ENCODE data around the gene C2CD3.

C2CD3 gene

DNA sequence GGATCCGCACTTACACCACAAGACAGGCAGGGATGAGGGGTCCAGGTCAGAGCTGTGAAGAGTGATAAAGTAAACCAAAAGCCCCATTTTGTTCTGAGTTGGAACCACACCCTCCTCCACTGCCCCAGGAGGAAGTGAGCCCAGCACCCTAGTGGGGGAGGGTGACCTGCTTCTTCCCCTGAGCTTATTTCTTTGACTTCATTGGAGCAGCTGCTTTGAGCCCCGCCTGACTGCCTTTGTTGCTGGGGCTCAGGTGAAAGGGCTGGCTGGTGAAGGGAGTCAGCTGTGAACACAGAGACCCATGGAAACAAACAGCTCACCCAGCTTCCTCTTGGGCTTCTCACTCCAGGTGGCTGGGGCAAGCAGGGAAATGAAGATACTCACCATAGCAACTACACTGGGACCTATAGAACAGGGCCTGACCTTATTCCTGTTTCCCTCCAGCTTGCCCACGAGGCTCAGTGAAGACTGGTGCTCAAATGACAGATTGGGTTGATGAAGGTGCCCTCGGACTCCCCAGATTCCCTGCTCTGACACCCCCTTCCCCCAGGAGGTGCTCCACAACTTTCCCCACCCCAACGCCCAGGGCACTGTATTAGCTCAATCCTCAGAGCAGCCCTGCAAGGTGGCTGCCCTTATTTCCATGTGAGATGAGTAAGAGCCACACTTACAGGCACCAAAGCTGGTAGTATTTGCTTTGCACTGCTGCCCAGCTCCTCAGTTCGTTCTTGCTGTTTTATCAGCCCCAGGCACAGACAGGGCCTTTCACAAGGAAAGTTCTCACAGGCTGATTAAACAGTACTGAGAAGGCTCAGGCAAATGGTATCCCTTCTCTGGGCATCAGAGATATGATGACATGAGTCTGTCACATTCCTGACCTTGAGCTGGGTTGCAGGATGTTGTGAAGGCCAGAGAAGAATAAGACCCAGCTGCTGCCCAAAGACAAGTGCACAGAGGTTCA, 190.5 kb downstream of the C2CD3 start:
- peak; percentile 61 for DNase-seq

DNA sequence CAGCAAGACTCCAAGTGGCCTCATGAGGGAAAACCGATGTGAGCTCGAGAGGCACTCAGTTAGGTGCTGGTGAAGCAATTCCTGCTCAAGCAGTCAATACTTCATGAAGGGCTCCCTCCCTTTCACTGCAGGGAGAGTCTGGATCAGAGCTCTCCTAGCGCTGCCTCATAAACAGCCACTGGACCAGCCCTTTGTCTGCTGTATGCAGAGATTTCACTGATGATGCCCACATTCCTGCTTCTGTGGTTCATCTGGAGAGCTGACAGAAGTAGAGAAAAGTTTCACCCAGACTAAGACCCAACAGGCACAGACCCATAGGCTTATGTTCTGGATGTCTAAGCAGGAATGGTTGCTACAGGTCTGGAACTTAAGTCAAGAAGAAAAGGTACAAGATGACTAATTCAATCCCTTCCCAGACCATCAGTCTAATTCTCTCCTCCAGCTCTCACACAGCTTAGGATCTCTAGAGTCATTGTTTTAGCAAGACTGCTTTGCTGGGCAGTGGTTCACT, 192.2 kb downstream of the C2CD3 start:
- no peak for DNase-seq

DNA sequence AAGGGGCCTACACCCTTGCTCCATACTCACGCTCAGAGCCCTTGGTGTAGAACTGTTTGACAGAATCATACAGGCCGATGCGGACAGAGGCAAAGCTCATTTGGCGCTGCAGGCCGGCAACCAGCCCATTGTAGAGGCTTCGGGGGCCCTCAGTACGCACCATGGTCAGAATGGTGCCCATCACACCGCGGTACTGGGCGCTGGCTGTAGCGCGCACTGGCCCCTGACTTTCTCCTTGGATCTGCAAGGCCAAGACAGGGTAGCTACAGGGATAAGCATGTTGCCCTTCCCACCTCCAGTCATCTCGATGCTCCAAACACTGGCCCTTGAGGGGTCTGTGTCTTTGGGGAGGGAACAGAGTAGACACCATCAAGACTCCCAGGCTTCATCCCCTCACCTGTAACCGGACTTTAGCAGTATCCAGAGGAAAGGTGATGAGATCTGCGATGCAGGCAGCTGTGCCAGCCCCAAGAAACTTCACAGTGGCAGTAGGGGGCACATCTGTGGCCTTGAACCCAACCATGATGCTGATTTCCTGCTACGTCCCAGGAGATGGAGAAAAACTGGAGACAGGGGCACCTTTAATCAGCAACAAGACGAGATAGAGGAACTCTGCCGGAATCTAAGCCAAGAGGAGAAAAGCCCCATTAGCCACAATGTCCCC, 192.8 kb downstream of the C2CD3 start:
- DNase-seq = no peak

DNA sequence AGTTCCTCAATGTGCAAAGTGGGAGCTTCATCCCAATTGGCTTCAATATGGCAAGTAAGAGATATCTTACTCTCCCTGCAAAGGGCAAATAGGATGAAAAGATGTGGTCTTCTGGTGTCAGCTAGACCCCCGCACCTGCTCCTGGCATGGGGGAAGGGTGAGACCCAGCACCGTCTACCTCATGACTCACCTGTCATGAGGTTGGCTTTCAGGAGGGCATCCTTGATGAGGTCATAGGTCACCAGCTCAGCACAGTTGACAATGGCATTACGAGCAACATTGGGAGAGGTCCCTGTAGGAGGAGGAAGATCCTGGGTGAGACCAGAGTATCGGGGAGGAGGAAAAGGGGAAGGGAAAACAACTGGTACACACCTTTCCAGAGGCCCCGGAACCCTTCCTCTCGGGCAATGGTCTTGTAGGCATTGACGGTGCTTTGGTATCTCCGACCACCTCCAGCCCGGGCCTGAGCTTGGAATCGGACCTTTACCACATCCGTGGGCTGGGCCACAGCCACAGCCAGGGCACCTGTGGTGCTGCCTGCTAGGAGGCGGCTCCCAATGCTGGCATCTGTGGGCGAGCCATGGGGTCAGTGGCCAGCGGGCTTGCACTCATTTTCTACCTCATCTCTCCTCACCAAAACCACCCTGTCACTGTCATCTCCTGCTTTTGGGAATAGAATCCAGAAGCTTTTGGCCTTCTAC, 194.2 kb downstream of the C2CD3 start:
- no peak for DNase-seq

DNA sequence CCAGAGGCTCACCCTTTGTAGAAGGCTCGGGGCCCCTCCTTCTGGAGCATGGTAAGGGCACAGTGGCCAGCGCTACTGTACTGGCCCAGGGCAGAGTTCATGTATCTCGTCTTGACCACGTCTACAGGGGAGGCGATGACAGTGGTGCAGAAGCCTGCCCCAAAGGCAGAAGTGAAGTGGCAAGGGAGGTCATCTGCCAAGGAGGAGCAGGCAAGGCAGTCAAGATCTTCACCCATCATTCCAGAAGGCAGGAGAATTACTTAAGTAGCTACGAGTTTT, 195.4 kb downstream of the C2CD3 start:
- DNase-seq = no peak

DNA sequence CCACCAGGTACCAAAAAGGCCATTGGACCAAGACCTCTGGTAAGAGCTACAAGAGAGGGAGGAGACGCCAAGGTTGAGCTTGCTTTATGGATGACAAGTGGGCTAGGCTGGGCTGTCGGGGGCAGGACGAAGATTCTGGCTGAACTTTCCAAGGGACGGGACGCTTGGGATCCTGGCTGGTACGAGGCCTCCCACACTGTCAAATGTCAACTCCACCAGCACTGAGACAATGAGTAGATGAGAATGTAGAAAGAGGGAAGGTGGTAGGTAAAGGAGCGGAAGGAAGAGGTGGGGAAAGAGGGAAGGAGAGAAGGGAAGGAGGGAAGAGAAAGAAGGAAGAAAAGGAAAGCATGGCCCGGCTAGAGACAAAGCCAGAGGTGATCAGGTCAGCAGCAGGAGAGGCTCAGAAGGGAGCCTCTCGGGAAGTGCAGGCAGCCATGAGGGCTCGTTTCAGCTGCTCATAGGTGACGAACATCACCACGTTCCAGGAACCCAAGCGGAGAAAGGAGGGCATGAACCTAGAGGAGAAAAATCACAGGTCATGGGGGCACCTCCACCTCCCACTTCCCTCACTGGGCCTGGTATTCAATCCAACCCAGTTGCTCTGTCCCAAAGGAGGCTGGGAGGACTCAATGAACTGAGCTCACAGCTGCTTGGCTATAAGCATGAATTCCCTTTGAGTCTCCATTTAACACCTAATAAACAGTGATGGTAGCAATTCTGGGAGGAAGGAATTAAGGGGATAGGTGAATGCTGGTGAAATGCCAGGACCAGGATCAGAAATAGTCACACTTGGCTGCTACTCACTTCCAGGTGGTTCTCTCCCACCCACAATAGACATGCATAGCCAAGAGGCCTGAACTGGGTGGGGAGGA, 196.0 kb downstream of the C2CD3 start:
- DNase-seq = no peak

DNA sequence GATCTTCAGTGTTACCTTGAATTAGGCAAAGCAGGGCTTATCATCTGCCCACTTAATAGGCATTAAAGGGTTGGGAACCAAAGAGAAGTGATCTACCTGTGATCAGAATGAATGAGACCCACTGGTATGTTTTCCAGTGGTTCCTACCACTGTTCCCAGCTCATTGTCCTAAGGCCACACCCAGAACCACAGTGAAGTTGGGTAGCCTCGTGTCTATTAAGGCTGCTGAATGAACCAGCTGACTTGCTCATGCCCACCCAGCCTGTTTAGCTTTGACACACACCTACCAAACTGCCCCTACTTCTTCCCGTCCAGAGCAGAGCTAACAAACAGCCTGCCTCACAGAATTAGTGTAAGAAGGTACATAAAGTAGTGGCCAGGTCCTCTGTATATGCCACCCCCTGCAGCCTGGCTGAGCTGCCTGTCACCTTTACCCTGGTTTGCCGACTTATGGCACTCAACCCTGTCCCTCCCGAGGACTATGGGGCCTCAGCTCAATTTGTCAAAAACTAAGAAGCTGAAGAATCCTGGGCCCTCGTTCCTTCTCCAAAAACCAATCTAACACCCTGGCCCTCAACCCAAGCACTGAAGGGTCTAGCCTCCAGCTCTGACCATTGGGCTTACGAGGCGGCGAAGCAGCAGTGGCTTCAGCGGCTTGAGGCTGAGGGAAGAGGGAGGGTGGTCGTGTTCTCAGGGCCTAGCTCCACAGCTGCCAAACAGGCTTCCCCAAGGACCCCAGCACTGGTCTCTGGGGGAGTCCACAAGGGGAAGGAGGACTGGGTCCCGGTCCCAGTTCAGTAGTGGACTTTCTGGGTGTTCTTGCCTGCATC, 198.0 kb downstream of the C2CD3 start:
- no peak for DNase-seq

DNA sequence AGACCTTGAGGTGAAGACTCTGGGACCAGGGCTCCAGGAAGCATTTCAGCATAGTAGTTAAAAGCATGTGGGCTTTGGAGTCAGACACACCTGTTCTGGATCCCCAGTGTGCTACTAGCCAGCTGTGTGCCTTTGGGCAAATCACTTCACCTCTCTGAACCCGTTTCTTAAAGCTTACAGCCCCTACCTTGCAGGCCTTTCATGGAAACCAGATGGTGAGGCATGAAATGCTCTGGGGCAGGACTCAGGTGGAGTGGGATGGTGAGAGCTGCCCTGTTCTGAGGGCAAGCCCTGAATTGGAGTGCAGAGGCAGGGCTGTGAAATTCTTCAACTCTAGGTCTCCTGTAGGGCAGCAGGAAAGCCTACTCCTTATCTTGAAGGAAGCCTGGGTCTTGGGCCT, 198.6 kb downstream of the C2CD3 start:
- no peak for DNase-seq

DNA sequence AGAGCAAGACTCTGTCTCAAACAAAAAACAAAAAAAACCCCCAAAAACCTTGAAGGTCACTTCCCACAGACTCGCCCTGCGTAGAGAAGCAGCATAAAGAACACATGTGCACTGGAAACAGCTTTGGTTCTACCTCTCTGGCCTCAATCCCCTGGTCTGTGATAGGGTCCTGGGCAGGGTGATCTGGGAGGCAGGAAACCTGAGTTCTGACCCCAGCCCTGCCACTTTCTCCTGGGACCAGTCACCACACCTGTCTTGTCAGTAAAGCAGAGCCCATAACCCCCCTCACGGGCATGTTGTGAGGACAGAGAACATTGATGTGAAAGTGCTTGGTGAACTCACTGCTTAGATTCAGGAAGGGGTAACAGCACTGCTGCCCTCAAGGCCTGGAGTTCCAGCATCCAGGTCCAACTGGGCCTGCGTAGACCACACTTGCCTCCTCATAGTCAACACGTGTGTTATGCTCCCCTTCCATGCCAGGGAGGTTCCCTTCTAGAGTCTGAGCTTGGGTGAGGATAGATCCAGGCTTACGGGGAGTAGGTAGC, 199.6 kb downstream of the C2CD3 start:
- DNase-seq = no peak

DNA sequence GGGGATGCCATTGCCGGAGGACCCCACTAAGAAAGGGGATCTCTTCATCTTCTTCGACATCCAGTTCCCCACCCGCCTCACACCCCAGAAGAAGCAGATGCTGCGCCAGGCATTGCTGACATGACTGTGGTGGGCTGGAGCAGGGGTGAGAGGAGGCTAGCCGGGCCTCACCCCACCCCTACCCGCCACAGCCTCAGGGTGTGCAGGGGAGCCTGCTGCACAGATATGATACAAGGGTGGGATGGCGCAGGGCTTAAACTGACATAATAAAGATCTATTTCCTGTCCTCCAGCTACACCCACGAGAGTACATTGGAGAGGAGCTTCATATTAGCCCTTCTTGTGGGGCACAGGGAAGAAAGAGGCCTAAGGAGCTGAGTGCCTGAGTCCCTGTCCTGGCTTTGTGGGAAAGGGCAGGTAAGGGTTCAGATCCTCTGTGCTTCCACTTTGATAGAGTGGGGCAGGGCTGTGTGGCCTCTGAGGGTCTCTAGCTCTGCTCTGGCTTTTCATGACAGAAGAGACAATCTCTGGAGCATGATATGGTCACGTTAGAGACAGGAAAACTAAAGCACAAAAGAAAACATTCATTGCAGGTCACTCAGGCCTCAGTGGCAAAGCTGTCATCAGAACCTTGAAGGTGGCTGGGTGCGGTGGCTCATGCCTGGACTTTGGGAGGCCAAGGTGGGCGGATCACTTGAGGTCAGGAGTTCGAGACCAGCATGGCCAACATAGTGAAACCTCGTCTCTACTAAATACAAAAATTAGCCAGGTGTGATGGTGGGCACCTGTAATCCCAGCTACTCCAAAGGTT, 200.6 kb downstream of the C2CD3 start:
- DNase-seq = no peak

DNA sequence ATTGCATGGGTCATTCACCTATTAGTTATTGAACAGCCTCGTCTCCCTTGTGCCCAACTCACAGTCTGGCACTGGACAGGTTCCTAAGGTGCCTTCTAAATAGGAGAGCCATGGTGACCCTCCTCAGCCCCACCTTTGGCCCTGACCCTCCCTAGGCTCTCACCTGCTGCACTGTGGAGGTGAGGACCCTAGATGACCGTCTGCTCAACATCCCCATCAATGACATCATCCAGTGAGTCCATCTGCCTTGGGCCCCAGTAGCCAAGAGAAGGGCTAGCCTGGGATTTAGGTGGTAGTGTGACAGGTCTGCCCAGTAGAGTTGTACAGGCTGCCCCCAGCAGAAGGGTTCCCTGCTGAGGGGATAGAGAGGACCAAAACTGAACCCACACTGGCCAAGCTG, 201.7 kb downstream of the C2CD3 start:
- DNase-seq = no peak

DNA sequence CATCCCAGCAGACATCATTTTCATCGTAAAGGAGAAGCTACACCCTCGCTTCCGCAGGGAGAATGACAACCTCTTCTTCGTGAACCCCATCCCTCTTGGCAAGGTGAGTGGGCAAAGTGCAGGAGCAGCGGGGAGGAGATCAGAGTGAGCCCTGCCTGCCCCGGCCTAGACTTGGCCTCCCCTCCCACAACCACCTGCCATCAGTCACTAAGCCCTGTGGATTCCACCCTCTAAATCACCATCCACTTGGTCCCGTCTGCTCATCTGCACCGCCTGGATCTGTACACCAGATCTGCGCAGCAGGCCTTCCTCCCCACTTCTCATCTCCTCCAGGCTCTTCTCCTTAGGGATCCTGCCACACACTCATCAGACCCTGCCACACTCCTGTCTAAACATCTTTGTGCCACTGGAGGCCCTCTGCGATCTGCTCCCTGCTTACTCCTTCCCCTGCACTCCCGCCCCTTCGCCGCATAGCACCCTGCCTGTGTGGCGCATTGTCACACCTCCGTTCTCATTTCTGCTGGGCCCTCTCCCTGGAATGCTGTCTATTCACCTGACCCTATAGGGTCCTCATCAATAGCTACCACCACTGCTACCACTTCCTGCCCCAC, 202.3 kb downstream of the C2CD3 start:
- DNase-seq = no peak

DNA sequence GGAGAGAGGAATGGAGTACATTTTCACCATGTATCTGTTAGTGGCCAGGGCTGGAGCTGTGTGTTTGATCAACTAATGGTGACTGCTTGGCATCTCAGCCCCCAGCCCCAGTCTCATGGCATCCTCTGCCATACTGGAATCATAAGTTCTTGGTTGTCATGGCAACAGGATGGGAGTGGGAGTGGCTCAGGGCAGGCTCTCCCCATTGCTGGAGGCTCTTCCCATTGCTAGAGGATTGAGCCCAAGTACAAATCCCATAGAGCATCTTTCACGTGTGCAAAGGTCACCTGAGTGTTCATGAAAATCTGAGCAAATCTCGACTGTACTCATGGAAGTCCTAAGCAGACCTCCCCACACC, 205.1 kb downstream of the C2CD3 start:
- DNase-seq = no peak

DNA sequence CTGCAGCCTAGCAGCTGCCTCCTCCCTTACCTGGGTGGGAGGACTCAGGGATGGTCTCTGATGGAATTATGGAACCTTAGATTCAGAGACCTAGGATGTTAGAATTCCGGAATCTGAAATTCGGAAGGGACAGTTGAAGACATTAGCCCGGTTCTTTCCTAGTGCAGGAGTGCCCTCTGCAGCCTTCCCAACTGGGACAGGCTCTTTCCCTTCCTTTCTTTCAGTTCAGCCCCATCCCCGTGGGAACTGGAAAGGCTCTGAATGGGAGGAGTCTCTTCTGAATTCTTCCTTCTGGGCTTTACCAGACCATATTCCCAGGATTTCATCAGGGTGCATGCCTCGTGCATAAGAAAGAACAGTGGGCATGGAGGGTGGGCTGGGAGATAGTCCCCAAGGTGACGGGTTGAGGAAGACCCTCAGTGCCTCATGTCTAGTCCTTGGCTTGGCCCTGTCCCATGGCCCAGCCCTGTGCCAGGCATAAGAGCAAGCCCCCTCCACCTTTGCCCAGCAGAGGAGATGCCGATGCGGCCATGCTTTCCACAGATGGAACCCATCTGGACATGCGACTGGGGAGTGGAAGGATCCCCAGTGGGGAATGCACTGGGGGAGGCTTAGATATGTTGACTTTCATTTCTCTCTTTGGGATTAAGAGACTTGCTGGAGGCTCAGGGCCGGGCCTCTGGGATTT, 205.6 kb downstream of the C2CD3 start:
- DNase-seq = no peak

DNA sequence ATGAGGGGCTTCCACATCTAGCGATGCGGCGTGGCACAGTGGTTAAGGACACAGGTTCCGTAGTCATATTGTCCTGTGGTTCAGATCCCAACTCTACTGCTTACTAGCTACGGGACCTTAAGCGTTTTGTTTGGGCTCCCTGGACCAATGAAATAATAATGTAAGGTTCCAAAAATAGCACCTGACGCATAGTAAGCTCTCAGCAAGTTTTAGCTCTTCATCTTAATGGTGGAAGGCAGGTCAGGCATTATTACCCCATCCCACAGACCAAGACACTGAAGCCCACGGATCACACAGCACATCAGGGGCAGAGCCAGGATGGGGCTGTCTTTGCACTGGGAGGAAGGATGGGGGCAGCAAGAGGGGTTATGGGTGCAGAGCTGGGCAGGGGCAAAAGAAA, 206.9 kb downstream of the C2CD3 start:
- no peak for DNase-seq
